Measurements from ENCODE around the gene UTP14C.
"Not testable (repeated sequence)": the region's sequence is repeated elsewhere in the genome, so short reads cannot be mapped to it uniquely, and the experiment has no call there.

Gene UTP14C

GRCh38 chr13:52026246-52026626 is 1.7 kb downstream of the UTP14C start:
- no peak overlapping the region for H2AK5ac ChIP-seq (ENCODE audit: low read length)
- H3K9me3 ChIP-seq (ENCODE audit: insufficient read depth, low read depth, low read length), result peaks cover 2% of the 10 kb centered on the region
- no peaks in the 10 kb centered on the region for H3K79me2 ChIP-seq (ENCODE audit: control insufficient read depth, insufficient read depth, low read length, poor library complexity)
- no peak overlapping the region for H3K4me2 ChIP-seq (ENCODE audit: low read length)
- H3K9ac ChIP-seq (ENCODE audit: low read length), result no peak overlapping the region
- no peak overlapping the region for H2BK120ac ChIP-seq (ENCODE audit: insufficient read depth, low read length, poor library complexity)
- no peak overlapping the region for H3K4ac ChIP-seq (ENCODE audit: low read depth, low read length)
- DNase-seq, result no peak
- no peak overlapping the region for H4K8ac ChIP-seq (ENCODE audit: low read depth, low read length)
- no peak overlapping the region for H4K12ac ChIP-seq (ENCODE audit: low read depth, low read length)
- no peak overlapping the region for H2BK5ac ChIP-seq (ENCODE audit: low read depth, low read length, poor library complexity)
- no peak overlapping the region for H2AFZ ChIP-seq (ENCODE audit: insufficient read depth, low read length, poor library complexity)
- H3K14ac ChIP-seq (ENCODE audit: low read length), result no peak overlapping the region
- H3K4me3 ChIP-seq (ENCODE audit: low read depth, low read length), result no peak overlapping the region
- no peak overlapping the region for H4K91ac ChIP-seq (ENCODE audit: low read depth, low read length)
- no peaks in the 10 kb centered on the region for H3K79me1 ChIP-seq (ENCODE audit: low read length)
- H3K4me1 ChIP-seq (ENCODE audit: control insufficient read depth in 1 of 2, insufficient read depth in 2 of 2, low read length in 2 of 2), result no peaks in the 10 kb centered on the region
- H3K27ac ChIP-seq (ENCODE audit: low read depth, low read length), result no peak overlapping the region
- no peak overlapping the region for H3K18ac ChIP-seq (ENCODE audit: low read length)
- H2BK12ac ChIP-seq (ENCODE audit: low read length), result no peak overlapping the region
- H3K23ac ChIP-seq (ENCODE audit: low read length), result no peak overlapping the region
- peaks cover 10 to 33% of the 10 kb centered on the region in 2 experiments for H3K36me3 ChIP-seq (ENCODE audit: control insufficient read depth in 1 of 2, insufficient read depth in 2 of 2, low read length in 2 of 2)
- WGBS (ENCODE audit: extremely low coverage, insufficient coverage, insufficient read length), result no CpG with 5 or more reads among the region's 3 CpGs
- H3K27me3 ChIP-seq (ENCODE audit: insufficient read depth, low read length), result no peaks in the 10 kb centered on the region

DNA sequence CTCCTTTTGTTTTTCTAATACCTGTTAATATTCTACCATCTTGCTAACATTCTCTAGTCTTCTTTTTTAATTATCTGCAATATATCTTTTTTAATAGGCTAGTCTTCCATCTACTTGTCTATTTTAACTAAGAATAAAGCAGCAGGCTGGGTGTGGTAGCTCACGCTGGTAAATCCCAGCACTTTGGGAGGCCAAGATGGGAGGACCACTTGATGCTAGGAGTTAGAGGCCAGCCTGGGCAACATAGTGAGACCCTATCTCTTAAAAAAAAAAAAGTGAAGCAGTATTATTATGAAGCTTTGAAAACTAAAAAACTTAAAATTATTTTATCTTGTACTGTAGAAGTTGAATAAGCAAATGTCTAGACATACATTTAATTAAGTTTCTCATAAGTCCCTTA is 3.3 kb downstream of the UTP14C start:
- Histone ChIP-seq H3K4me3 (ENCODE audit: low read depth, low read length) (no peak overlapping the region), H3K18ac (ENCODE audit: low read length) (no peak overlapping the region), H4K8ac (ENCODE audit: low read depth, low read length) (no peak overlapping the region), H3K14ac (ENCODE audit: low read length) (no peak overlapping the region), H3K27ac (ENCODE audit: low read depth, low read length) (no peak overlapping the region), H4K12ac (ENCODE audit: low read depth, low read length) (no peak overlapping the region), H2BK120ac (ENCODE audit: insufficient read depth, low read length, poor library complexity) (no peak overlapping the region), H3K27me3 (ENCODE audit: insufficient read depth, low read length) (no peaks in the 10 kb centered on the region), H3K9ac (ENCODE audit: low read length) (no peak overlapping the region), H3K36me3 (ENCODE audit: control insufficient read depth in 1 of 2, insufficient read depth in 2 of 2, low read length in 2 of 2) (peaks cover 10 to 30% of the 10 kb centered on the region in 2 experiments), H3K79me2 (ENCODE audit: control insufficient read depth, insufficient read depth, low read length, poor library complexity) (no peaks in the 10 kb centered on the region), H3K23ac (ENCODE audit: low read length) (no peak overlapping the region), H3K4me1 (ENCODE audit: control insufficient read depth in 1 of 2, insufficient read depth in 2 of 2, low read length in 2 of 2) (no peaks in the 10 kb centered on the region), H2AFZ (ENCODE audit: insufficient read depth, low read length, poor library complexity) (no peak overlapping the region), H2AK5ac (ENCODE audit: low read length) (no peak overlapping the region), H3K79me1 (ENCODE audit: low read length) (no peaks in the 10 kb centered on the region), H3K4ac (ENCODE audit: low read depth, low read length) (no peak overlapping the region), H2BK5ac (ENCODE audit: low read depth, low read length, poor library complexity) (no peak overlapping the region), H2BK12ac (ENCODE audit: low read length) (no peak overlapping the region), H4K91ac (ENCODE audit: low read depth, low read length) (no peak overlapping the region), H3K4me2 (ENCODE audit: low read length) (no peak overlapping the region), H3K9me3 (ENCODE audit: insufficient read depth, low read depth, low read length) (peaks cover 2% of the 10 kb centered on the region)
- no CpG with 5 or more reads among the region's 1 CpG for WGBS (ENCODE audit: extremely low coverage, insufficient coverage, insufficient read length)
- no peak for DNase-seq

DNA sequence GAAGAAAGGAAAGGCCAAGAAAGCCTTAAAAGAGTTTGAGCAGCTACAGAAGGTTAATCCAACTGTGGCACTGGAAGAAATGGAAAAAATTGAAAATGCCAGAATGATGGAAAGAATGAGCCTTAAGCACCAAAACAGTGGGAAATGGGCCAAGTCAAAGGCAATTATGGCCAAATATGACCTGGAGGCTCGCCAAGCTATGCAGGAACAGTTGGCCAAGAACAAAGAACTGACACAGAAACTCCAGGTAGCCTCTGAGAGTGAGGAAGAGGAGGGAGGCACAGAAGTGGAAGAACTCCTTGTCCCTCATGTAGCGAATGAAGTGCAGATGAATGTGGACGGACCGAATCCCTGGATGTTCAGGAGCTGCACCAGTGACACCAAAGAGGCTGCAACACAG is 5.1 kb downstream of the UTP14C start:
- H4K91ac ChIP-seq (ENCODE audit: low read depth, low read length), result no peak overlapping the region
- H2BK120ac ChIP-seq (ENCODE audit: insufficient read depth, low read length, poor library complexity), result no peak overlapping the region
- H3K36me3 ChIP-seq (ENCODE audit: control insufficient read depth in 1 of 2, insufficient read depth in 2 of 2, low read length in 2 of 2), result peaks cover 10 to 25% of the 10 kb centered on the region in 2 experiments
- no peak overlapping the region for H3K14ac ChIP-seq (ENCODE audit: low read length)
- H2BK12ac ChIP-seq (ENCODE audit: low read length), result no peak overlapping the region
- H2BK5ac ChIP-seq (ENCODE audit: low read depth, low read length, poor library complexity), result no peak overlapping the region
- H2AFZ ChIP-seq (ENCODE audit: insufficient read depth, low read length, poor library complexity), result no peak overlapping the region
- H3K4me2 ChIP-seq (ENCODE audit: low read length), result no peak overlapping the region
- no peaks in the 10 kb centered on the region for H3K79me1 ChIP-seq (ENCODE audit: low read length)
- H3K4me1 ChIP-seq (ENCODE audit: control insufficient read depth in 1 of 2, insufficient read depth in 2 of 2, low read length in 2 of 2), result no peaks in the 10 kb centered on the region
- no peak overlapping the region for H3K27ac ChIP-seq (ENCODE audit: low read depth, low read length)
- H3K27me3 ChIP-seq (ENCODE audit: insufficient read depth, low read length), result no peaks in the 10 kb centered on the region
- no peak overlapping the region for H3K4me3 ChIP-seq (ENCODE audit: low read depth, low read length)
- no peak overlapping the region for H3K18ac ChIP-seq (ENCODE audit: low read length)
- no peak overlapping the region for H2AK5ac ChIP-seq (ENCODE audit: low read length)
- H3K4ac ChIP-seq (ENCODE audit: low read depth, low read length), result no peak overlapping the region
- no peak overlapping the region for H3K23ac ChIP-seq (ENCODE audit: low read length)
- H4K8ac ChIP-seq (ENCODE audit: low read depth, low read length), result no peak overlapping the region
- no peaks in the 10 kb centered on the region for H3K79me2 ChIP-seq (ENCODE audit: control insufficient read depth, insufficient read depth, low read length, poor library complexity)
- no peak for DNase-seq
- no peak overlapping the region for H4K12ac ChIP-seq (ENCODE audit: low read depth, low read length)
- peaks cover 2% of the 10 kb centered on the region for H3K9me3 ChIP-seq (ENCODE audit: insufficient read depth, low read depth, low read length)
- H3K9ac ChIP-seq (ENCODE audit: low read length), result no peak overlapping the region
- WGBS (ENCODE audit: extremely low coverage, insufficient coverage, insufficient read length), result no CpG with 5 or more reads among the region's 4 CpGs

GRCh38 chr13:52030401-52030800 is 5.9 kb downstream of the UTP14C start:
- not testable (repeated sequence) for H4K8ac ChIP-seq (ENCODE audit: low read depth, low read length); H4K91ac ChIP-seq (ENCODE audit: low read depth, low read length); H3K79me2 ChIP-seq (ENCODE audit: control insufficient read depth, insufficient read depth, low read length, poor library complexity); H3K4ac ChIP-seq (ENCODE audit: low read depth, low read length); H4K12ac ChIP-seq (ENCODE audit: low read depth, low read length); H3K4me2 ChIP-seq (ENCODE audit: low read length); H3K4me3 ChIP-seq (ENCODE audit: low read depth, low read length); H3K18ac ChIP-seq (ENCODE audit: low read length); H2AFZ ChIP-seq (ENCODE audit: insufficient read depth, low read length, poor library complexity); H2AK5ac ChIP-seq (ENCODE audit: low read length); H3K23ac ChIP-seq (ENCODE audit: low read length); H3K14ac ChIP-seq (ENCODE audit: low read length); H3K9me3 ChIP-seq (ENCODE audit: insufficient read depth, low read depth, low read length); DNase-seq; H2BK5ac ChIP-seq (ENCODE audit: low read depth, low read length, poor library complexity); H3K79me1 ChIP-seq (ENCODE audit: low read length); H2BK12ac ChIP-seq (ENCODE audit: low read length); H2BK120ac ChIP-seq (ENCODE audit: insufficient read depth, low read length, poor library complexity); H3K27ac ChIP-seq (ENCODE audit: low read depth, low read length); H3K27me3 ChIP-seq (ENCODE audit: insufficient read depth, low read length); H3K4me1 ChIP-seq (ENCODE audit: control insufficient read depth in 1 of 2, insufficient read depth in 2 of 2, low read length in 2 of 2); H3K9ac ChIP-seq (ENCODE audit: low read length)
- H3K36me3 ChIP-seq (ENCODE audit: control insufficient read depth in 1 of 2, insufficient read depth in 2 of 2, low read length in 2 of 2), result peaks cover 10 to 22% of the 10 kb centered on the region in 2 experiments
- no CpG with 5 or more reads among the region's 6 CpGs for WGBS (ENCODE audit: extremely low coverage, insufficient coverage, insufficient read length)

All from trophoblast cell (in vitro differentiated cells and primary cell).